AG04450 (cell line): ENCODE measurements around the gene GID4. TPM values are rescaled to one million over a fixed set of nuclear protein-coding genes. Genes with fewer than 3 reads are reported as not detected.

Experiments
- CTCF ChIA-PET: fragments of 300-600, 350-600 bp; formaldehyde crosslinking; extraction: SDS; loops from one replicate; lab custom pipeline; 2022; ENCODE audit warnings: antibody characterized with exemption, inconsistent platforms; lab: Charles Lee
- POLR2A ChIA-PET: fragments of 350-600 bp; formaldehyde crosslinking; extraction: SDS; loops from one replicate; lab custom pipeline; 2021; ENCODE audit warnings: antibody characterized with exemption, inconsistent platforms; lab: Yijun Ruan, JAX
- DNase-seq: peaks from one replicate; pipeline ENCODE4 v3.0.0-alpha.2; 2011; ENCODE audit warnings: low read depth, low spot score
- H3K27ac ChIP-seq: one replicate; pipeline ENCODE4 v1.5.1; 2012; ENCODE audit warnings: low read depth, low read length, control low read depth
- H3K27me3 ChIP-seq: one replicate; pipeline ENCODE4 v1.6.0; 2012; ENCODE audit warnings: low read length; ENCODE audit not compliant: control insufficient read depth, insufficient read depth
- H3K4me3 ChIP-seq: 2 replicates; pipeline ENCODE4 v1.5.1; 2011; ENCODE audit warnings: mild to moderate bottlenecking, low read depth, low read length, control low read depth
- H3K9me3 ChIP-seq: 2 replicates; pipeline ENCODE4 v1.5.1; 2012; ENCODE audit warnings: low read length; ENCODE audit not compliant: control insufficient read depth, insufficient read depth
- polyA plus RNA-seq: library from polyadenylated mRNA; depleted of rRNA; stranded (reverse); fragments of >200 nt; gene quantifications from 2 replicates; pipeline ENCODE4 v1.2.3, GENCODE V29; 2011
- TF ChIP-seq, protein P1 (sequence below): IDR thresholded peaks from 2 replicates; pipeline ENCODE4 v1.5.1; 2011; ENCODE audit warnings: low read depth, low read length, control low read depth, inconsistent platforms

GID4 gene
- polyA plus RNA-seq, 1 experiment: 7.6 TPM

DNA sequence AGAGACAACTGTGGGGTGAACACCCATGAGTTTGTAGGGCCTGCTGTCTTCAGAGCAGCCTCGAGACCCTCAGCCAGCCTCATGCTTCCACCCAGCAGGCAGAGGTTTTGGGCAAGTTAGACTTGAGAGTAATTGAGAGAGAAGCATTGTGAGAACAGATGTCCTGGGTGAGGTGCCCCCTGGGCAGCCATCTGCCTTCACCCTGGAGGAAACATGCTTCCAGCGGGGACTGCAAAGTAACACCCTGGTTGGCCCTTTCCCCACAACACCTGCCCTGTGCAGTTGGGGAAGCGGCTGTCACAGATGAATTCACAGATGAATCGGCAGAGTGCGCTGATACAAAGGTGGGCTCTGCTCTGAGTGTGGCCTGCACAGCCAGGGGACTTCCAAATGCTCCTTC is 23.6 kb upstream of the GID4 start:
- H3K4me3 ChIP-seq: no peak overlapping the region
- TF ChIP-seq, protein P1, sequence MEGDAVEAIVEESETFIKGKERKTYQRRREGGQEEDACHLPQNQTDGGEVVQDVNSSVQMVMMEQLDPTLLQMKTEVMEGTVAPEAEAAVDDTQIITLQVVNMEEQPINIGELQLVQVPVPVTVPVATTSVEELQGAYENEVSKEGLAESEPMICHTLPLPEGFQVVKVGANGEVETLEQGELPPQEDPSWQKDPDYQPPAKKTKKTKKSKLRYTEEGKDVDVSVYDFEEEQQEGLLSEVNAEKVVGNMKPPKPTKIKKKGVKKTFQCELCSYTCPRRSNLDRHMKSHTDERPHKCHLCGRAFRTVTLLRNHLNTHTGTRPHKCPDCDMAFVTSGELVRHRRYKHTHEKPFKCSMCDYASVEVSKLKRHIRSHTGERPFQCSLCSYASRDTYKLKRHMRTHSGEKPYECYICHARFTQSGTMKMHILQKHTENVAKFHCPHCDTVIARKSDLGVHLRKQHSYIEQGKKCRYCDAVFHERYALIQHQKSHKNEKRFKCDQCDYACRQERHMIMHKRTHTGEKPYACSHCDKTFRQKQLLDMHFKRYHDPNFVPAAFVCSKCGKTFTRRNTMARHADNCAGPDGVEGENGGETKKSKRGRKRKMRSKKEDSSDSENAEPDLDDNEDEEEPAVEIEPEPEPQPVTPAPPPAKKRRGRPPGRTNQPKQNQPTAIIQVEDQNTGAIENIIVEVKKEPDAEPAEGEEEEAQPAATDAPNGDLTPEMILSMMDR: no peak
- ChIA-PET POLR2A (no interaction called here), CTCF (no interaction called here)
- no peaks in the 10 kb centered on the region for H3K27me3 ChIP-seq
- no peak overlapping the region for H3K27ac ChIP-seq
- no peak for DNase-seq
- peaks cover 2% of the 10 kb centered on the region for H3K9me3 ChIP-seq

GRCh38 chr17:18016426-18016825 is 22.8 kb upstream of the GID4 start:
- POLR2A ChIA-PET: no interaction called here
- no peaks in the 10 kb centered on the region for H3K27me3 ChIP-seq
- H3K4me3 ChIP-seq: no peak overlapping the region
- no peaks in the 10 kb centered on the region; the same call in 1 of the 2 replicates for H3K9me3 ChIP-seq
- TF ChIP-seq, protein P1: no peak
- CTCF ChIA-PET: no interaction called here
- no peak for DNase-seq
- no peak overlapping the region for H3K27ac ChIP-seq

GRCh38 chr17:18017958-18018357 is 21.2 kb upstream of the GID4 start:
- Histone ChIP-seq H3K9me3 (no peaks in the 10 kb centered on the region), H3K4me3 (no peak overlapping the region), H3K27me3 (no peaks in the 10 kb centered on the region), H3K27ac (no peak overlapping the region)
- POLR2A ChIA-PET: no interaction called here
- TF ChIP-seq, protein P1: no peak
- CTCF ChIA-PET: interaction anchor here (1.0 kb wide), 1 partner anchor 15 kb away, joined by 3 read pairs; no protein-coding TSS in a partner anchor
- DNase-seq: no peak

DNA sequence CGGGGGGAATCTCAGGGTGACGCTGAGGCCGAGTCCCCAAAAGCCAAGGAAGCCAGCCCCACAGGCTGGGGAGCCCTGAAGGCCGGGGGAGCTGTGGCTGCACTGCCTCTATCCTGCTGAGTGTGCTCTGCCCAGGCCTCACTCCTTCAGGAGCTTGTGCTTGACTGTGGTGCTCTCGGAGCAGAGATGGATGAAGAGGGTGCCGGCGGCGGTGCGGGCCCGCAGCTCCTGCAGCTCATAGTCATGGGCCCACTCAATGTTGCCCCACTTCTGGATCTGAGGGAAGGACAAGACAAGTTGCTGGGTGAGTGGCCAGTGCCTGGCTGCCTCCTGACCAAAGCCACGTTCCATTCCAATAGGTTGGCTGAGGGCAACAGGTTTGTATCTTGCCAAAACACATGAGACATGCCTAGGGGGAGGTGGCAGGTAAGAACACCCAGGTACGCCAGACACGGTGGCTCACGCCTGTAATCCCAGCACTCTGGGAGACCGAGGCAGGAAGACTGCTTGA is 20.7 kb upstream of the GID4 start:
- H3K9me3 ChIP-seq: no peaks in the 10 kb centered on the region
- POLR2A ChIA-PET: no interaction called here
- no peak overlapping the region for H3K27ac ChIP-seq
- CTCF ChIA-PET: interaction anchor here (0.8 to 1.0 kb wide), 2 partner anchors 12 to 15 kb away, joined by 3 to 8 read pairs; no protein-coding TSS in a partner anchor
- H3K4me3 ChIP-seq: no peak overlapping the region
- TF ChIP-seq, protein P1: no peak
- DNase-seq: no peak
- no peaks in the 10 kb centered on the region for H3K27me3 ChIP-seq

GRCh38 chr17:18019838-18020154 is 19.4 kb upstream of the GID4 start:
- POLR2A ChIA-PET: no interaction called here
- Histone ChIP-seq H3K27ac (no peak overlapping the region), H3K9me3 (no peaks in the 10 kb centered on the region), H3K27me3 (no peaks in the 10 kb centered on the region), H3K4me3 (no peak overlapping the region)
- no peak for DNase-seq
- TF ChIP-seq, protein P1: no peak
- CTCF ChIA-PET: no interaction called here
